ENCODE results near the gene GKN1. TPM values are rescaled to one million over a fixed set of nuclear protein-coding genes. Genes with fewer than 3 reads are reported as not detected.

GKN1 gene
- polyA plus RNA-seq, 1 experiment, result not detected

DNA sequence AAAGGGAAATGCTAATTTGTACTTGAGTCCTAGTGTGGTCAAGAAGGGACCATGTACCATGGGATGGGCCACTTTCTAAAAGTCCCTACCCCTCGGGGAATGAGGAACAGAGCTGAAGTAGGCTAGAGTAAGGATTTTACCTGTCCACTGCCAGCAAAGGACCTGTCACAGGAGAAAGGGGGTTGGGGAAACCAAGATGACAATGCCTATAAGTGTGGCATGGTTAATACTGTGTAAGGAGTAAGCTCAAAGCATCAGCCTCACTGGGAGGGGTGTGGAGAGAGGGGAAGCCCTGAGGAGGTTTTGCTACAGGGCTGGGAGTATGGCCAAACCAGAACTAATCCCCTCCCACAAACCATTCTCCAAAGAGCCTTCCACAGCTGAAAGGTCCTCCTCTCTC is 37.5 kb upstream of the GKN1 start:
- CTCF ChIA-PET, result interaction anchor here (1.4 to 4.2 kb wide), 2 partner anchors 12 to 185 kb away, joined by 3 to 21 read pairs; no protein-coding TSS in a partner anchor

GRCh38 chr2:68937346-68938055 is 36.9 kb upstream of the GKN1 start:
- CTCF ChIA-PET, result interaction anchor here (1.4 kb wide), 1 partner anchor 186 kb away, joined by 3 read pairs; no protein-coding TSS in a partner anchor
- POLR2A ChIA-PET, result no interaction called here
- H3K4me3 ChIP-seq (ENCODE audit: low read depth, low read length), result no peak overlapping the region
- peaks cover under 1% of the 10 kb centered on the region; the same call in 1 of the 2 replicates for H3K9me3 ChIP-seq (ENCODE audit: control insufficient read depth, insufficient read depth, low read length)
- no peaks in the 10 kb centered on the region for H3K27me3 ChIP-seq (ENCODE audit: control insufficient read depth, insufficient read depth, low read length)
- no peak for TF ChIP-seq CTCF (IDR thresholded peaks at IDR 0.05; ENCODE audit: low read depth, low read length)
- H3K27ac ChIP-seq (ENCODE audit: low read depth, low read length), result no peak overlapping the region
- no peak for DNase-seq (ENCODE audit: low read depth, low spot score)

More for the DNA sequence above, 37.5 kb upstream of the GKN1 start:
- POLR2A ChIA-PET, result no interaction called here
- Histone ChIP-seq H3K9me3 (ENCODE audit: control insufficient read depth, insufficient read depth, low read length) (no peaks in the 10 kb centered on the region), H3K27me3 (ENCODE audit: control insufficient read depth, insufficient read depth, low read length) (no peaks in the 10 kb centered on the region), H3K27ac (ENCODE audit: low read depth, low read length) (no peak overlapping the region), H3K4me3 (ENCODE audit: low read depth, low read length) (no peak overlapping the region)
- DNase-seq (ENCODE audit: low read depth, low spot score), result no peak
- no peak for TF ChIP-seq CTCF (IDR thresholded peaks at IDR 0.05; ENCODE audit: low read depth, low read length)

DNA sequence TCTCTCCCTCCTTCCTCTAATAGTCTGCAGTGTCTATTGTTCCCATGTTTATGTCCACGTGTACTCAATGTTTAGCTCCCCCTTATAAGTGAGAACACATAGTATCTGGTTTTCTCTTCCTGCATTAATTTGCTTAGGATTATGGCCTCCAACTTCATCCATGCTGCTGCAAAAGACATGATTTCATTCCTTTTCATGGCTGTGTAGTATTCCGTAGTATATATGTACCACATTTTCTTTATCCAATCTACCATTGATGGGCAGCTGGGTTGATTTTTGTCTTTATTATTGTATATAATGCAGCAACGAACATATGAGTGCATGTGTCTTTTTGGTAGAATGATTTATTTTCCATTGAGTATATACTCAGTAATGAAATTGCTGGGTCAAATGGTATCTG is 35.5 kb upstream of the GKN1 start:
- Histone ChIP-seq H3K27ac (ENCODE audit: low read depth, low read length) (no peak overlapping the region), H3K9me3 (ENCODE audit: control insufficient read depth, insufficient read depth, low read length) (peaks cover 2% of the 10 kb centered on the region), H3K4me3 (ENCODE audit: low read depth, low read length) (no peak overlapping the region), H3K27me3 (ENCODE audit: control insufficient read depth, insufficient read depth, low read length) (no peaks in the 10 kb centered on the region)
- DNase-seq (ENCODE audit: low read depth, low spot score), result no peak
- POLR2A ChIA-PET, result no interaction called here
- TF ChIP-seq CTCF (IDR thresholded peaks at IDR 0.05; ENCODE audit: low read depth, low read length), result no peak
- CTCF ChIA-PET, result no interaction called here

GRCh38 chr2:68939962-68940361 is 34.5 kb upstream of the GKN1 start:
- no peak for TF ChIP-seq CTCF (IDR thresholded peaks at IDR 0.05; ENCODE audit: low read depth, low read length)
- ChIA-PET POLR2A (no interaction called here), CTCF (no interaction called here)
- no peak for DNase-seq (ENCODE audit: low read depth, low spot score)
- no peak overlapping the region for H3K27ac ChIP-seq (ENCODE audit: low read depth, low read length)
- no peak overlapping the region for H3K4me3 ChIP-seq (ENCODE audit: low read depth, low read length)
- H3K9me3 ChIP-seq (ENCODE audit: control insufficient read depth, insufficient read depth, low read length), result peaks cover 2% of the 10 kb centered on the region
- H3K27me3 ChIP-seq (ENCODE audit: control insufficient read depth, insufficient read depth, low read length), result no peaks in the 10 kb centered on the region

DNA sequence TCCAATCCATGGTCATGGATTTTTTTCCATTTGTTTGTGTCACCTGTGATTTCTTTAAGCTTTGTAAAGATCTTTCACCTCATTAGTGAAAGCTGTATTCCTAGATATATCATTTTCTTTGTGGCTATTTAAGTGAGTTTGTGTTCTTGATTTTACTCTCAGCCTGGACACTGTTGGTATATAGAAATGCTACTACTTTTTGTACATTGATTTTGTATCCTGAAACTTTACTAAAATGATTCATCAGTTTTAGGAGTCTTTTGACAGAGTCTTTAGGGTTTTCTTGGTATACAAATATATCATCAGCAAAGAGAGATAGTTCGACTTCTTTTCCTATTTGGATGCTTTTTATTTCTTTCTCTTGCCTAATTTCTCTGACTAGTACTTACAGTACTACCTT is 34.1 kb upstream of the GKN1 start:
- CTCF ChIA-PET, result no interaction called here
- POLR2A ChIA-PET, result no interaction called here

More for the DNA sequence above, 34.1 kb upstream of the GKN1 start:
- H3K27ac ChIP-seq (ENCODE audit: low read depth, low read length), result no peak overlapping the region
- no peaks in the 10 kb centered on the region for H3K27me3 ChIP-seq (ENCODE audit: control insufficient read depth, insufficient read depth, low read length)
- DNase-seq (ENCODE audit: low read depth, low spot score), result no peak
- no peak for TF ChIP-seq CTCF (IDR thresholded peaks at IDR 0.05; ENCODE audit: low read depth, low read length)
- no peak overlapping the region for H3K4me3 ChIP-seq (ENCODE audit: low read depth, low read length)
- peaks cover 2% of the 10 kb centered on the region for H3K9me3 ChIP-seq (ENCODE audit: control insufficient read depth, insufficient read depth, low read length)
